GM19467 (cell line): ENCODE measurements around the gene MRPS10.
"Not testable (repeated sequence)": the region's sequence is repeated elsewhere in the genome, so short reads cannot be mapped to it uniquely, and the experiment has no call there.

Source experiments
- ATAC-seq: cut with Tn5 transposase; IDR thresholded peaks from one replicate; pipeline ENCODE4 v1.9.1; 2021; ENCODE audit warnings: mild to moderate bottlenecking, moderate library complexity; ENCODE audit not compliant: unreplicated experiment

MRPS10 gene

GRCh38 chr6:42239333-42239732, 21.7 kb upstream of the MRPS10 start:
- ATAC-seq: no peak

- ATAC-seq: no peak
Measured at GRCh38 chr6:42237857-42238256, 20.2 kb upstream of the MRPS10 start.

- ATAC-seq: no peak
Measured at GRCh38 chr6:42236682-42237473, 19.2 kb upstream of the MRPS10 start.

DNA sequence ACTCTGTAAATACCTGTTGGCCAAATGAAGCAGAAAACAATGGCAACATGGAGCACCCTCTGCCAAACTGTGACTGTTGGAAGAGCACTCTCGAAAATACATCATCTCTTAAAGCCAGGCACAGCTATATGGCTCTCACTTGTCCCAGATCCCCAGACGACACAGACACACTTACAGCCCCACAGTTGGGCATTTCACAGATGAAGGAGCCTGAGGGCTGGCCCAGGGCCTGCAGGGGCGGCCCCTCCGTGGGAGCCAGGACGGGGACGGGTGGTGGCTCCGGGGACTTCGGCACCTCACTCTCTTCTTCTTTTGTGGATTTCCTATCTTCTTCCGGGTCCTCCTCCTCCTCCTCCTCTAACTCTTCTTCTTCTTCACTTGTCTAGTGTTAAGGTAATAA, 18.4 kb upstream of the MRPS10 start:
- no peak for ATAC-seq

GRCh38 chr6:42232035-42232434, 14.4 kb upstream of the MRPS10 start:
- ATAC-seq: no peak

DNA sequence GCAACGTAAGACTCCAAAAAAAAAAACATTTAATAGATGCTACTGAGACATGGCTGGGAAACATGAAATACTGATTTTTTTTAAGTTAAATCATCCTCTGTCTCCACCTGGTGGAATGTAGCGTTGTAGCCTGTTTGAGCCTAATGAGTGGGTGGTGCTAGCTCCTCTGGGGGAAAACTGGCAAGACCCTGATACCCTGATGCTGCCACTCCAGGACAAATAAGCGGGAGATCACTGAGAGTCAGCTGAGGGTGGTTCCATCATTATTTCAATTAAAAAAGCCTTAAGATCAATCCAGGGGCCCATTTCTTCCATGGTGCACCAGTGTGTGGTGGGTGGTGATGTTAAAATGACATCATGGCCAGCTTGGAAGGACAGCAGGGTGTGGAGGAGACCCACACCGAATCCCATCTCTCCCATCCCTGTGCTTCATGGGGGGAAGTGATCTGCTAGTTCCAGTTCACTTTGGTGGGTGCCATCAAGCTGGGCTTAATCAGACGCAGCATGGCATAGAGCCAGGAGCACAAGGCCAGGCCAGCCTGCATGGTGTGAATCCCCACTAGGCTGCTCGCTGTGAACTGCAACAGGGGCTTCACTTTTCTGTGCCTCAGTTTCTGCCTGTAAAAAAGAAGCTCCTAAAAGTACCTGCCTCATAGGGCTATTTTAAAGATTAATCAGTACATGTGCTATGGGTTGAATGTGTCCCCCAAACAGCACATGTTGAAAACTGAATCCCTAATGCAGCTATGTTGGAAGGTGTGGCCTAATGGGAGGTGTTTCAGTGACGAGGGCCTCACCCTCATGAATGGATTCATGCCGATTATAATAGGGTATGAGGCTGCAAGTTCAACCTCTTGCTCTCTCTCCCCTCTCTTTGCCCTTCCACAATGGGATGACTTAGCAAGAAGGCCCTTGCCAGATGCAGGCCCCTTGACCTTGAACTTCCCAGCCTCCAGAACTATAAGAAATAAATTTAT, 13.0 kb upstream of the MRPS10 start:
- ATAC-seq: no peak

DNA sequence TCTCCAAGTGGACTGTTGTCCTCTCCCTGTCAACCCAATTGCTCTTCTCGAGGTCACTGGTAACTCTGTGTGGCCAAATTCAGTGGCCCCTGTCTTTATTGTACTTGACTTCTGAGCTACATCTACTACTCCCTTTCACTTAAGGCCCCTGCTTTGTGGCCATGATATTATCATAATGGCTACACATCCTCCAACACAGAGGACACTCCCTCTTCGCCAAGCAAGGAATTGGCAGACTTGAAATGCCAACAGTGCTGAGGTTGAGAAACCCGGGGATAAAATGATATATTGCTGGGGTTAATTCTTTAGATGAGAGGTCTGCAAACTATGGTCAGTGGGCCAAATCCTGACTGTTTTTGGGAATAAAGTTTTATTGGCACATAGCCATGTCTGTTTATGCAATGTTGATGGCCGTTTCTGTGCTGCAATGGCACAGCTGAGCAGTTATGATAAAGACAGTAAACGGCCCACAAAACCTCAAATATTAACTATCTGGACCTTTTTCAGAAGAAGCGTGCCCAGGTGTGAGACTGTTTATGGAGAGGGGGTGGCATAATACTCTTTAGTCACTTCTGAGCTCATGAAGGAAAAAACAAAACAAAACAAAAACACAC, 12.0 kb upstream of the MRPS10 start:
- no peak for ATAC-seq

- no peak for ATAC-seq
Measured at GRCh38 chr6:42228305-42228704, 10.6 kb upstream of the MRPS10 start.

DNA sequence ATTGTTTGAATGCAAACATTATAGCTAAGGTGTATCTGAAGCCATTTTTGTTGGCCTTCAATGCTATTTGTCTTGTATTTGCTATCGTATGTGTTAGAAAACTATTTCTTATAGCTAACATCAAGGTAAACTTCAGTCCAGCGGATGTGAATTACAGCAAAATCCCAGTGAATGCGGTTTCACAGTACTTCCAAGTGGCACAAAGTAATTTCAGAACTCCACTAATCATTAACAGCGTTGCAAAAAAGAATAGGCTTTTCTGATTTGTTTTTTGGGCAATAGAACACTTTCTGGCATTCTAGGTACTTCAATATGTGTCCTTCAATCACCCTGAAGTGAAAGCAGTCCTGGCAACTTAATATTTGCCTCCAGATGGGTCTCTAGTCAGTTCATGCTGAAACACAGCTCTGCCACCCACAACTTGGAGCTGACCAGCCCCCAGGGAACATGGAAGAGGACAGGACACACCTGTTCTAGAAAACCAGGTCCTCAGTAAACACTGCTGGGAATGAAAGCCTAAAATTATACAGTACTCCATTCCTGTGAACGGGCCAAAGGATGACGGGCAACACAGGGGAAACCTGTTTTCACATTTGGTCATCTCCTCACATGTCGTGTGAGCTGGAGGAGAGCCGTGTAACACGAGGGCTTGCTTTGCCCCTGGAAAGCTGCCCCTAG, 9.7 kb upstream of the MRPS10 start:
- ATAC-seq: no peak

- ATAC-seq: no peak
Measured at GRCh38 chr6:42226645-42227143, 9.0 kb upstream of the MRPS10 start.

- ATAC-seq: no peak
Measured at GRCh38 chr6:42226161-42226611, 8.5 kb upstream of the MRPS10 start.

GRCh38 chr6:42225419-42225818, 7.8 kb upstream of the MRPS10 start:
- no peak for ATAC-seq

DNA sequence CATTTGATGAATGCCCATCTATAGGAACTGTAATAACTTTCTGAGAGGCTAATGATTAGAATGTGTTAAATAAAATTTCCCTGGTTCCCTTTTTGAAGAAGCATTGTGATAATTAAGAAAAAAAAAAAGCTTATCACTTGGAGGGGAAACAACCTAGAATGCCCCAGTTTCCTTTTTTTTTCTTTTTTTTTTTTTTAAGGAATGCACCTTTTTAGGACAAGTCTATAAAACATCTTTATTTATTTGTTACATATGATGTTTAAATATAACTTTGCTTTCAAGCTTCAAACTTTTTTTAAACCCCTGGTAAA, 7.3 kb upstream of the MRPS10 start:
- ATAC-seq: no peak

DNA sequence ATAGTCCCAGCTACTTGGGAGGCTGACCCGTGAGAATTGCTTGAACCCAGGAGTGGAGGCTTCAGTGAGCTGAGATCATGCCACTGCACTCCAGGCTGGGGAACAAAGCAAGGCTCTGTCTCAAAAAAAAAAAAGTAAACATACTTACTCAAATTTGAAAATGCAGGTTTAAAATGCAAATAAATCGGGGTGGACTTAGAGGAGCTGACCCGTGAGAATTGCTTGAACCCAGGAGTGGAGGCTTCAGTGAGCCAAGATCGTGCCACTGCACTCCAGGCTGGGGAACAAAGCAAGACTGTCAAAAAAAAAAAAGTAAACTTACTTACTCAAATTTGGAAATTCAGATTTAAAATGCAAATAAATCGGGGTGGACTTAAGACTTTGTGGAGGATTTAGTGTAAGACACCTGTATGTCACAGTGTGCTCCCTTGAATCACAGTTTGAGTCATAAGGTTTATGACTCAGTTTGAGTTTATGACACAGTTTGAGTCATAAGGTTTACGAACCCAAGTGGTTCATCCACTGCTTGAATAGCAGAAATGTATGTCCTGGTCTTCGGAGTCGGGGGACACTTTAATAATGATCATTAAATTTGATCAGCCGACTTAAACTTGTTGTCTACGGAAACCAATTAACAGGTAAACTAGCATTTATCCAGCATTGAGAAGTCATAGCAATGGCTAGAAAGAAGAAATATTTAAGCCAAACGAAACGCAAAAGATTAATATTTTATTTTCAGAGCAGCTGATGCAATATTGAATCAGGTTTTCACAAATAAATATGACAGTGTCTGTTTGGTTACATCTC, 6.8 kb upstream of the MRPS10 start:
- ATAC-seq: peak; percentile 69

- ATAC-seq: no peak
Measured at GRCh38 chr6:42222448-42222847, 4.8 kb upstream of the MRPS10 start.

DNA sequence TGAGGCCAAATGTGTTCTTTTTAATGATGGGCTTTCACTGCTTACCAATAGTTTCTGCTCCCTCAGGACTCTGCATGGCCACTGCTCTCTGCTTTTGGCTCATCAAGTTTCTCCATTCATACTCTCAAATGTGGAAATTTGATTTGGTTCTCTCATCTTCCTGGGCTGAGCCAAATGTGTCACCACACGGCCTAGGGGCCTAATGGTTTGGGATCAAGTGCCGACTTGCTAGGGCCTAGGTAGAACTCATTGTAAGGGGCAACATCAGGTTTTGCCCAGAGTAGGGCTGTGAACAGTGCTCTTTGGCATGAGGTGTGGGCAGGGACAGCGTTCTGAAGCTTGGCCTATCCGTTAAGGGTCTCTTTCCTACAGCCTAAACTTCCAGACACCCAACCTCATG, 3.9 kb upstream of the MRPS10 start:
- ATAC-seq: no peak

GRCh38 chr6:42220807-42221206, 3.1 kb upstream of the MRPS10 start:
- ATAC-seq: no peak

- no peak for ATAC-seq
Measured at GRCh38 chr6:42217157-42217518, 523 bp downstream of the MRPS10 start.

- ATAC-seq: not testable (repeated sequence)
Measured at GRCh38 chr6:42216495-42216894, 1.2 kb downstream of the MRPS10 start.

- ATAC-seq: no peak
Measured at GRCh38 chr6:42212442-42212841, 5.2 kb downstream of the MRPS10 start.
